HCT116 (cell line): ENCODE measurements around the gene INKA1. TPM values are rescaled to one million over a fixed set of nuclear protein-coding genes. Genes with fewer than 3 reads are reported as not detected.
A peak's percentile ranks its signal among the peaks of the same experiment; 100 is the strongest.

Experiments
- ATAC-seq: fragments of 200-7000 bp; cut with Tn5 transposase; 2 replicates; pipeline ENCODE4 v1.9.1; 2020; ENCODE audit warnings: mild to moderate bottlenecking, moderate library complexity
- BruUV-seq: library from RNA; stranded (reverse); fragments of 400-500 nt; replicated peaks from 2 replicates; lab custom pipeline; 2021; lab: Mats Ljungman, UMichigan
- CTCF ChIA-PET: fragments of 300-600 bp; sonication (Branson Sonifier 250); formaldehyde crosslinking; loops from one replicate; lab custom pipeline; 2021; ENCODE audit warnings: antibody characterized with exemption; lab: Charles Lee
- POLR2A ChIA-PET: fragments of 300-600, 350-600 bp; sonication (Branson Sonifier 250); formaldehyde crosslinking; loops from one replicate; lab custom pipeline; 2021; ENCODE audit warnings: antibody characterized with exemption; lab: Charles Lee
- RAD21 ChIA-PET, 2 experiments: fragments of 300-600 bp; sonication (Branson Sonifier 250); formaldehyde crosslinking; loops; one replicate each; lab custom pipeline; 2023; ENCODE audit warnings: low total read pairs in 2 of 2; ENCODE audit not compliant: uncharacterized antibody in 2 of 2, unreplicated experiment in 2 of 2, low non-redundant PET in 1 of 2; lab: Charles Lee
- DNase-seq: peaks from one replicate; pipeline ENCODE4 v3.0.0-alpha.2; 2010; ENCODE audit warnings: low read depth, low spot score
- H2AFZ ChIP-seq: fragments of 200-600 bp; shearing (Covaris generic), sonication (generic); 2 replicates; pipeline ENCODE4 v1.6.1; 2017; ENCODE audit warnings: low read depth, mixed run types, mixed read lengths, antibody characterized with exemption, low read length; ENCODE audit not compliant: poor library complexity, severe bottlenecking
- H3K27ac ChIP-seq: 2 replicates; pipeline ENCODE4 v1.5.1; 2012; ENCODE audit warnings: low read depth, low read length
- H3K27me3 ChIP-seq: fragments of 200-600 bp; sonication (generic); 2 replicates; pipeline ENCODE4 v1.6.1; 2016; ENCODE audit warnings: mixed run types, low read length, mixed read lengths; ENCODE audit not compliant: insufficient read depth
- H3K36me3 ChIP-seq, 2 experiments: fragments of 200-500 bp in 1 of 2; fragments of 200-600 bp in 1 of 2; sonication (Bioruptor generic) in 1 of 2; sonication (generic) in 1 of 2; 2 replicates each; pipeline versions ENCODE4 v1.5.1 to v1.6.1; 2014 to 2016; ENCODE audit warnings: low read length in 2 of 2, inconsistent platforms in 1 of 2, mixed read lengths in 1 of 2, mixed run types in 1 of 2; ENCODE audit not compliant: insufficient read depth in 2 of 2, control insufficient read depth in 1 of 2
- H3K4me1 ChIP-seq, 2 experiments: fragments of 200-600 bp in 1 of 2; sonication (generic) in 1 of 2; 2 replicates each; pipeline versions ENCODE4 v1.5.1 to v1.6.1; 2012 to 2017; ENCODE audit warnings: low read length in 2 of 2, inconsistent platforms in 1 of 2, mild to moderate bottlenecking in 1 of 2, mixed read lengths in 1 of 2, mixed run types in 1 of 2, moderate library complexity in 1 of 2; ENCODE audit not compliant: insufficient read depth in 2 of 2, control insufficient read depth in 1 of 2
- H3K4me2 ChIP-seq: fragments of 200-600 bp; sonication (generic); 2 replicates; pipeline ENCODE4 v1.6.1; 2017; ENCODE audit warnings: mixed run types, low read length, mixed read lengths
- H3K4me3 ChIP-seq, 2 experiments: fragments of 200-600 bp in 1 of 2; sonication (generic) in 1 of 2; replicated peaks in 1 of 2; 2 replicates each; pipeline ENCODE4 v1.5.1; 2011 to 2016; ENCODE audit warnings: low read length in 2 of 2, control low read depth in 1 of 2, low read depth in 1 of 2, mild to moderate bottlenecking in 1 of 2, mixed read lengths in 1 of 2, mixed run types in 1 of 2
- H3K79me2 ChIP-seq: fragments of 200-600 bp; sonication (generic); 2 replicates; pipeline ENCODE4 v1.6.1; 2017; ENCODE audit warnings: mild to moderate bottlenecking, mixed run types, low read length, moderate library complexity, mixed read lengths; ENCODE audit not compliant: insufficient read depth
- H3K9ac ChIP-seq: fragments of 200-600 bp; sonication (generic); 2 replicates; pipeline ENCODE4 v1.6.1; 2016; ENCODE audit warnings: low read length, mixed read lengths
- H3K9me2 ChIP-seq: fragments of 200-600 bp; sonication (generic), shearing (Covaris generic); 2 replicates; pipeline ENCODE4 v1.6.1; 2017; ENCODE audit warnings: mixed run types, mild to moderate bottlenecking, moderate library complexity; ENCODE audit not compliant: insufficient read depth
- H3K9me3 ChIP-seq, 2 experiments: fragments of 200-500 bp in 1 of 2; fragments of 200-600 bp in 1 of 2; sonication (Bioruptor generic) in 1 of 2; sonication (generic) in 1 of 2; 2 replicates each; pipeline ENCODE4 v1.6.1; 2014 to 2017; ENCODE audit warnings: low read length in 2 of 2, mixed read lengths in 2 of 2, inconsistent platforms in 1 of 2, low read depth in 1 of 2, mild to moderate bottlenecking in 1 of 2, mixed run types in 1 of 2, moderate library complexity in 1 of 2; ENCODE audit not compliant: control insufficient read depth in 1 of 2, insufficient read depth in 1 of 2
- H4K20me1 ChIP-seq: fragments of 200-600 bp; sonication (generic), shearing (Covaris generic); 2 replicates; pipeline ENCODE4 v1.6.1; 2017; ENCODE audit warnings: mixed run types, mild to moderate bottlenecking, moderate library complexity; ENCODE audit not compliant: insufficient read depth
- EGR1 ChIP-seq: IDR thresholded peaks from 2 replicates; pipeline ENCODE4 v1.6.1; 2012; ENCODE audit warnings: low read depth
- ELF1 ChIP-seq: IDR thresholded peaks from 2 replicates; pipeline ENCODE4 v1.6.1; 2012; ENCODE audit warnings: low read depth, borderline replicate concordance
- EZH2 ChIP-seq: fragments of 200-600 bp; sonication (generic); IDR thresholded peaks from 2 replicates; pipeline ENCODE4 v1.6.1; 2017; ENCODE audit warnings: antibody characterized with exemption, mixed run types
- JUND ChIP-seq: IDR thresholded peaks from 2 replicates; pipeline ENCODE4 v1.6.1; 2012
- RAD21 ChIP-seq: IDR thresholded peaks from 2 replicates; pipeline ENCODE4 v1.6.1; 2012; ENCODE audit warnings: low read depth, mild to moderate bottlenecking
- YY1 ChIP-seq: IDR thresholded peaks from 2 replicates; pipeline ENCODE4 v1.6.1; 2011; ENCODE audit warnings: low read length, low read depth, moderate library complexity, mild to moderate bottlenecking; ENCODE audit not compliant: insufficient replicate concordance; ENCODE audit errors: extremely low read depth
- ZFX ChIP-seq: fragments of 450-650 bp; IDR thresholded peaks from 2 replicates; pipeline ENCODE4 v1.6.1; 2017
- intact Hi-C: fragments of 100-400 bp; cut with micrococcal nuclease; formaldehyde crosslinking; loops from 2 replicates; pipeline ENCODE4 v1.10.0; 2022
- total RNA-seq: library from RNA; stranded (reverse); gene quantifications from one replicate; pipeline ENCODE4 v1.2.1, GENCODE V29; 2021; ENCODE audit not compliant: unreplicated experiment
- TF ChIP-seq, protein P1 (sequence below), 3 experiments: fragments of 200-600 bp in 1 of 3; sonication (generic) in 1 of 3; IDR thresholded peaks in 2 of 3; conservative IDR thresholded peaks in 1 of 3; 2 replicates each; pipeline ENCODE4 v1.5.1; 2012 to 2017; ENCODE audit warnings: low read depth in 2 of 3, low read length in 2 of 3, antibody characterized with exemption in 1 of 3, borderline replicate concordance in 1 of 3, control low read depth in 1 of 3, mild to moderate bottlenecking in 1 of 3, mixed read lengths in 1 of 3, mixed run types in 1 of 3, moderate library complexity in 1 of 3; ENCODE audit not compliant: insufficient read depth in 1 of 3

INKA1 gene
- total RNA-seq, 1 experiment from 2014 or later = 1.6 TPM

DNA sequence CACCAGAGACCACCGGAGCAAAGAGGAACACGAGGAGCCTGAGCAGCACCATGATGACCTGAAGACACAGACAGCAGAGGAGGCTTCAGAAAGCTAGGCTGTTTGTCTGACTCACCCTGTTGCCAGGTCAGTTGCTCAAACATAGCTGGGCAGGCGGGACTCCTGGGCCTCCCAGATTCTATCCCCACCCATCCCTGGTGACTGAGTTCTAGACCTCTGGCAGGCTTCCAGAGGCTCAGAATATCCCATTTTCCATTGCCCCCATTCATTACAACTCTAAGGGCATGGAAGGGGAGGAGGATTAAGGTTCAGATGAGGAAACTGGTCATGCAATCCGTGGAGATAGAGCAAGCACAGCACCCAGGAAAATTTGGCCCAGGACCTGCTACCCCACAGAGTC, 3.3 kb upstream of the INKA1 start, which contains the start of gene CDHR4:
TSS of gene CDHR4 (minus strand) at position 113 of the 400 bp plus-strand sequence. CDS start at position 52, 61 bp downstream.
- ChIA-PET RAD21 (no interaction called here), POLR2A (no interaction called here), CTCF (interaction anchor here (1.2 kb wide), 1 partner anchor 260 kb away, joined by 3 read pairs; no protein-coding TSS in a partner anchor)
- Histone ChIP-seq H3K4me2 (peak within 1 kb of the TSS; percentile 56), H3K27me3 (no peaks in the 10 kb centered on the region), H4K20me1 (no peaks in the 10 kb centered on the region), H3K79me2 (no peaks in the 10 kb centered on the region), H3K9me2 (no peaks in the 10 kb centered on the region), H3K4me1 (peaks cover 5 to 33% of the 10 kb centered on the region in 2 experiments; a peak in 3 of 4 replicates), H3K4me3 (no peak within 1 kb of the TSS), H3K9me3 (no peaks in the 10 kb centered on the region), H2AFZ (peak within 1 kb of the TSS; percentile 51), H3K9ac (no peak within 1 kb of the TSS), H3K36me3 (no peaks in the 10 kb centered on the region), H3K27ac (no peak within 1 kb of the TSS)
- ATAC-seq = no peak
- intact Hi-C loops = no loop called here
- BruUV-seq = no TSS peak
- peak; percentile 43 for DNase-seq
- peak; percentile 25 for TF ChIP-seq YY1
- TF ChIP-seq, protein P1, sequence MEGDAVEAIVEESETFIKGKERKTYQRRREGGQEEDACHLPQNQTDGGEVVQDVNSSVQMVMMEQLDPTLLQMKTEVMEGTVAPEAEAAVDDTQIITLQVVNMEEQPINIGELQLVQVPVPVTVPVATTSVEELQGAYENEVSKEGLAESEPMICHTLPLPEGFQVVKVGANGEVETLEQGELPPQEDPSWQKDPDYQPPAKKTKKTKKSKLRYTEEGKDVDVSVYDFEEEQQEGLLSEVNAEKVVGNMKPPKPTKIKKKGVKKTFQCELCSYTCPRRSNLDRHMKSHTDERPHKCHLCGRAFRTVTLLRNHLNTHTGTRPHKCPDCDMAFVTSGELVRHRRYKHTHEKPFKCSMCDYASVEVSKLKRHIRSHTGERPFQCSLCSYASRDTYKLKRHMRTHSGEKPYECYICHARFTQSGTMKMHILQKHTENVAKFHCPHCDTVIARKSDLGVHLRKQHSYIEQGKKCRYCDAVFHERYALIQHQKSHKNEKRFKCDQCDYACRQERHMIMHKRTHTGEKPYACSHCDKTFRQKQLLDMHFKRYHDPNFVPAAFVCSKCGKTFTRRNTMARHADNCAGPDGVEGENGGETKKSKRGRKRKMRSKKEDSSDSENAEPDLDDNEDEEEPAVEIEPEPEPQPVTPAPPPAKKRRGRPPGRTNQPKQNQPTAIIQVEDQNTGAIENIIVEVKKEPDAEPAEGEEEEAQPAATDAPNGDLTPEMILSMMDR (IDR thresholded peaks at IDR 0.05 in 2 of 3, conservative IDR thresholded peaks at IDR 0.05 in 1 of 3; ENCODE audit: borderline replicate concordance in 1 of 3, insufficient read depth in 1 of 3, low read depth in 2 of 3, low read length in 2 of 3) = no peak

DNA sequence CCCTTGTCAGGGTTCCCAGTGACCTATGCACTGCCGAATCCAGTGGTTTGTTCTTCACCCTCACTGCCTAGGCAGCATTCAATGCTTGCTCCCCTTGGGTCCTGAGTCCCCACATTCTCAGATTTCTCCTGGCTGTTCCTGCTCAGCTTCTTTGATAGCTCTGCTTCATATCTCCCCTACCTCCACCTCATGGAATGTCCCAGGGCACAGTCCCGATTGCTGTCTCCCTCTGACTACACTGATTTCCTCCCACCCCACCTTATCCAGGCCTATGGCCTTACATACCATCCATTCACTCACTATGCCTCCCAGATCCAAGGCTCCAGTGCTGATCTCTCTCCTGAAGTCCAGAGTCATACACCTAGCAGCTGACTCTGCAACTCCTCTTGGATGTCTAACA, 1.9 kb upstream of the INKA1 start:
- TF ChIP-seq ELF1 (no peak), ZFX (no peak), RAD21 (no peak), JUND (no peak), EGR1 (no peak), EZH2 (no peak)
- CTCF ChIA-PET = interaction anchor here (3.0 kb wide), 1 partner anchor 40 kb away, joined by 13 read pairs; no protein-coding TSS in a partner anchor
- H3K79me2 ChIP-seq = no peaks in the 10 kb centered on the region
- peaks cover 5 to 33% of the 10 kb centered on the region in 2 experiments; a peak in 3 of 4 replicates for H3K4me1 ChIP-seq
- no peak overlapping the region for H3K9ac ChIP-seq
- RAD21 ChIA-PET = no interaction called here
- intact Hi-C loops = no loop called here
- no peak overlapping the region for H3K27ac ChIP-seq
- no peaks in the 10 kb centered on the region for H3K9me3 ChIP-seq
- no peak for DNase-seq
- H3K4me3 ChIP-seq = no peak overlapping the region
- no TSS peak for BruUV-seq
- no peaks in the 10 kb centered on the region for H4K20me1 ChIP-seq
- no peaks in the 10 kb centered on the region for H3K36me3 ChIP-seq
- H3K4me2 ChIP-seq = no peak overlapping the region
- POLR2A ChIA-PET = interaction anchor here (0.6 kb wide), 1 partner anchor 781 kb away, joined by 3 read pairs; no protein-coding TSS in a partner anchor
- H3K9me2 ChIP-seq = no peaks in the 10 kb centered on the region
- no peak for ATAC-seq
- no peak overlapping the region for H2AFZ ChIP-seq
- no peaks in the 10 kb centered on the region for H3K27me3 ChIP-seq
